Bronchial epithelial cell (primary cell): ENCODE measurements around the gene TAS1R1. TPM values are rescaled to one million over a fixed set of nuclear protein-coding genes. Genes with fewer than 3 reads are reported as not detected.

Experiments
- DNase-seq: peaks from one replicate; pipeline ENCODE4 v3.0.0-alpha.2; 2010; ENCODE audit warnings: low read depth
- FAIRE-seq: peaks from 2 replicates; lab custom pipeline; 2011; peaks lifted over from hg19 to GRCh38; lab: Jason Lieb, UNC
- H3K27me3 ChIP-seq: 2 replicates; pipeline ENCODE4 v1.5.1; 2011; ENCODE audit warnings: low read length; ENCODE audit not compliant: control insufficient read depth, insufficient read depth
- H3K36me3 ChIP-seq: 2 replicates; pipeline ENCODE4 v1.5.1; 2011; ENCODE audit warnings: low read length; ENCODE audit not compliant: control insufficient read depth, insufficient read depth
- H3K4me3 ChIP-seq: 2 replicates; pipeline ENCODE4 v1.5.1; 2011; ENCODE audit warnings: mild to moderate bottlenecking, low read depth, low read length, control low read depth
- CTCF ChIP-seq: IDR thresholded peaks from 2 replicates; pipeline ENCODE4 v1.5.1; 2011; ENCODE audit warnings: mild to moderate bottlenecking, moderate library complexity, low read length, control low read depth, inconsistent platforms; ENCODE audit not compliant: insufficient read depth, severe bottlenecking
- total RNA-seq: library from RNA; depleted of rRNA; stranded (reverse); fragments of >200 nt; gene quantifications from 2 replicates; pipeline ENCODE4 v1.2.1, GENCODE V29; 2014

Gene TAS1R1
- total RNA-seq, 1 donor from 2014 or later, result not detected

GRCh38 chr1:6623269-6623965, 68.3 kb downstream of the TAS1R1 start:
- no peak for TF ChIP-seq CTCF
- Histone ChIP-seq H3K4me3 (no peak overlapping the region), H3K36me3 (peaks cover 24% of the 10 kb centered on the region), H3K27me3 (no peaks in the 10 kb centered on the region)
- FAIRE-seq (no peak), DNase-seq (no peak)

- peak; percentile 60 for DNase-seq
- FAIRE-seq, result no peak
- Histone ChIP-seq H3K36me3 (peaks cover 29% of the 10 kb centered on the region), H3K27me3 (no peaks in the 10 kb centered on the region), H3K4me3 (peak within 1 kb of the TSS; percentile 74)
- no peak for TF ChIP-seq CTCF
These were observed 69.8 kb downstream of the TAS1R1 start, which contains the start of gene THAP3 for GRCh38 chr1:6624710-6625583. TSS of gene THAP3 (plus strand) at chr1:6624868. CDS start at chr1:6625219, 351 bp downstream.

GRCh38 chr1:6625584-6626149, 70.6 kb downstream of the TAS1R1 start:
- FAIRE-seq, result no peak
- H3K27me3 ChIP-seq, result no peaks in the 10 kb centered on the region
- peak; percentile 26 for DNase-seq
- H3K36me3 ChIP-seq, result peaks cover 25% of the 10 kb centered on the region
- no peak for TF ChIP-seq CTCF
- H3K4me3 ChIP-seq, result peak overlapping the region; percentile 74

GRCh38 chr1:6627031-6627430, 71.9 kb downstream of the TAS1R1 start:
- TF ChIP-seq CTCF, result no peak
- Histone ChIP-seq H3K27me3 (no peaks in the 10 kb centered on the region), H3K36me3 (peaks cover 19% of the 10 kb centered on the region), H3K4me3 (no peak overlapping the region)
- no peak for DNase-seq
- FAIRE-seq, result no peak

GRCh38 chr1:6627841-6628545, 72.9 kb downstream of the TAS1R1 start:
- no peak for TF ChIP-seq CTCF
- peaks cover 22% of the 10 kb centered on the region for H3K36me3 ChIP-seq
- no peak for DNase-seq
- no peak overlapping the region for H3K4me3 ChIP-seq
- H3K27me3 ChIP-seq, result no peaks in the 10 kb centered on the region
- no peak for FAIRE-seq
